Stimulated activated CD8-positive, alpha-beta memory T cell treated with anti-CD3 and anti-CD28 coated beads, Interleukin-4, amount 100 ng/mL, for 24 hours (primary cell): ENCODE measurements around the gene LIPA.
"Not testable (repeated sequence)": the region's sequence is repeated elsewhere in the genome, so short reads cannot be mapped to it uniquely, and the experiment has no call there.

Source experiments
- DNase-seq: peaks from one replicate; pipeline ENCODE4 v3.0.0-alpha.2; 2020; ENCODE audit warnings: low read depth

The LIPA gene

DNA sequence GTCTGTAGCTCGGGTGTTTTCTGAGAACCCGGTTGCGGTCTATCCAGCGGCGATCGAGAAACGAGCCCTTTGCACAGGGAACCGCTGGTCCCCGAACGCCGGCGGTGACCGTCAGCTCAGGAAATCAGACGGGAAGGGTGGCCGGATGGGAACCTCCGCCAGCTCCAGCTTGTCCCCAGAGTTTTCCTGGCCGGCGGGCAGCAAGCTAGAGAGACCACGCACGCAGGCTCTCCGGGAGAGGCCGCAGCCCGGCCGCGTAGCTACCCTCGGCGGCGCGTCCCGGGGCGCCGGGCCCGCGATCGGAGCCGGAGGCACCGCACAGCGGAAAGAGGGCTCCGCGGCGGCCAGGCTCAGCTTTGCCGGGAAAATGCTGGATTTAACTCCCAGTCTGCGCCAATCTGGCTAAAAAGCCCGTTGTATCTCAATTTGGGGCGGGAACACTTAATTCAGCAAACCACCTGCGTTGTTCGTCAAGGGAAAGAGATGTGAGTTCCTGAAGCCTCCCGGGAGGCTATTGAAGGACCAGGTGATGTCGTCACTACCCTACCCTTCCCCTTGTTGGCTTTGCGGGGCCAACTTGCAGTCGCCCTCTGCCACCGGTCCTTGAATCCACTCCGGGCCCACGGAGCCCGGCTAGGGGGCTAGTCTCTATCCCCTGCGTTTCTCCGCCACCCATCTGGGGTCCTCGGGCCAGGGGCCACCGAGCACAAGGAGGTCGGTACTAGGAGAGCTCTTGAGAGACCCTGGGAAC is 43.6 kb downstream of the LIPA start:
- no peak for DNase-seq

DNA sequence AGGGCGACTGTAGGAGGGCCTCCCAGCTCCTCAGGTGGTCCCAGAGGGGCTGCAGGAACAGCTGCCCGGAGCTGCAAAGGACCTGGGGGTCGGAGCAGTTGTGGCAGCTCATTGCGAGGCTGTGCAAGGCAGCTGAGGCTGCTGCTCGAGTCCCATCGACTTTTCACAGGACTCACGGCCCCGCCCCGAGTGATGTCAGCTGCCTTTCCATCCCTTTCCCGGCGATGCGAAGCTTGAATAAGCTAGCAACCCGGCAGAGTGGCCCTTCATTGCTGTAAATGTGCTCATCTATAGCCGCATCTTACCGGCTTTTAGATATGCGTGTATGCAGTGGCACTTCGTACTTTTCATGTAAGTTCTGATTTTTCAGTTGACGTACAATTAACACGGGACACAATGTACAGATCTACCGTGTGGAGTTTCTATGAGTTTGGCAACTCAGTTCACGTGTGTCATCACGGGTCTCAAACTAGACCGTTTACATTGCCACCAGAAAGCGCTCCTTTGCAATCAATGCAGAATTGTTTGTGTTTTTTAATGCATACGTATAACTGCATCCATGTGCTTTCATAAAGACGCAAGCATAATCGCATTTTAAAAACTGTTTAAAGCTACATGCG is 44.3 kb downstream of the LIPA start, which contains the start of gene CH25H:
TSS of gene CH25H (minus strand) at position 137 of the 620 bp plus-strand sequence. CDS start at position 112, 25 bp downstream.
- peak; percentile 34 for DNase-seq

DNA sequence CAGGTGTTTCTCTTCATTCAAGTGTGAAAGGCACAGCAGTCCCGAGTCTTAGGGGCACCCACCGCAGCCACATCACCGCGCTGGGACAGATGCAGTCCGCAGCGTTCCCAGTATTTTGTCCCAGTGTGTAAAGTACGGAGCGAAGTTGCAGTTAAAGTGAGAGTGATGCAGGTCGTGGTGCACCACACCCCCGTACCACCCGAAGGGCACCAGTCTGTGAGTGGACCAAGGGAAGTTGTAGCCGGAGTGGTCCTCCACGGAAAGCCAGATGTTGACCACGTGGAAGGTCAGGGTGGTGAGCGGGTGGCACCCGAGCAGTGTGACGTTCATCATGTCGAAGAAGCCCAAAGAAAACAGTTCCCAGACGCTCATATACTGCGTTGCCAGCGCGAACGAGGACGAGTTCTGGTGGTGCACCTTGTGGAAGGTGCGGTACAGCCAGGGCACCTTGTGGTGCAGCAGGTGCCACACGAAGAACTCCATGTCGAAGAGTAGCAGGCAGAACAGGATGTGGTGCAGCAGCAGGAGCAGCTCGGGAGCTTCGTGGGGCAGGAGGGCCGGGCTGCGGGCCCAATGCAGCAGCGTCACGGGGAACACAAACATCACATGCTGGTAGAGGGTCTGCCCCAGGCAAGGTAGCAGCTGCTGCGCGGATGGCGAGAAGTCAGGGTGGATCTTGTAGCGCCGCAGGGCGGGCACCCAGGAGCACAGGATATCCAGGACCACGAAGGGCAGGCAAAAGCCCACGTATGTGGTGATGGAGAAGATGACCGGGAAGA is 45.0 kb downstream of the LIPA start:
- no peak for DNase-seq

- DNase-seq, result no peak
Measured at GRCh38 chr10:89204621-89205185, 46.9 kb downstream of the LIPA start.

GRCh38 chr10:89203237-89203636 is 48.3 kb downstream of the LIPA start:
- DNase-seq, result no peak

- DNase-seq, result no peak
Measured at GRCh38 chr10:89202033-89202425, 49.5 kb downstream of the LIPA start.

DNA sequence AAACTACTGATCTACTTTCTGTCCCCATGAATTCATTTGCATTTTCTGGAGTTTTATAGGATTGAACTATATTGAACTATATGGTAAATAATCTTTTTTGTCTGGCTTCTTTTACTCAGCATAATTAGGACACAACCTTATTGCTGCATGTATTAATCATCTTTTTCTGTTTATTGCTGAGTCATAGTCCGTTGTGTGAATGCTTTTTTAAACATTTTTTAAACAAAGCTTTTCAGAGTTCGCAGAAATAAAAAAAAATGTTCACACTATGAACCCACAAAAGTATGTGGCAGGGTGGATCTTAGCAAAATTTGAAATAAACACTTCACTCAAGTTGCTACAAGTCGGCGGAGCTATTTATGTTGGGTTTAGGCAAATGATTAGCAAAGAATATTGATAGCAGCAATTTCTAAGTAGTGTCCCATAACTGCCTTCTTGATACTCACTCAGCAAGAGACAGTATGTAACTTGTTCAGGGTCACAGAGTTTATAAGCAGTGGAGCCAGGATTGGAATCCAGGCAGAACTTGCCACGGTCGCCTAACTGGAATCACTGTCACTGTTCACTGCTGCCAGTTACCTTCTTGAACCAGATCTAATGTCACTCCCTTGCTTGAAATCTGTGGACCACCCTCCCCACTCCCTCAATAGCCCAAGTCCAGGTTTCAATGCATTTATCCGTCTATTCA is 50.1 kb downstream of the LIPA start:
- DNase-seq, result no peak

DNA sequence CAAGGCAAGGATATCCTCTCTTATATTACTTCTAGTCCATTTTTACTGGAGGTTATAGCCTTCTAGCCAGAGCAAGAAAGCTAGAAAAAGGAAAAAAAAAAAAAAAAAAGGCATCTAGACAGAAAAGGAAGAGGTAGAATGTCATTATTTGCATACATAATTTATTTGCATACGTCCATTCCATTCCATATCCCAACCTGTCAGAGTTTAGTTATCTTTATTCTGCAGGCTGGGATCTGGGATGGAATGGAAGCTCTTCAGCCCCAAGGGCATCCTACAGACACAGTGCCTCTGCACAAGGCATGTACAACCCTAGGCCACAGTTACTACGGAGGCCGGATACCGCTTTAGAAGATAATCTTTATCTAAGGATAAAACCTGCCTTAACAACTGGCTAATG is 54.1 kb downstream of the LIPA start:
- DNase-seq, result no peak

- not testable (repeated sequence) for DNase-seq
Measured at GRCh38 chr10:89191301-89191700, 60.3 kb downstream of the LIPA start.

GRCh38 chr10:89189211-89189734 is 62.3 kb downstream of the LIPA start:
- no peak for DNase-seq

DNA sequence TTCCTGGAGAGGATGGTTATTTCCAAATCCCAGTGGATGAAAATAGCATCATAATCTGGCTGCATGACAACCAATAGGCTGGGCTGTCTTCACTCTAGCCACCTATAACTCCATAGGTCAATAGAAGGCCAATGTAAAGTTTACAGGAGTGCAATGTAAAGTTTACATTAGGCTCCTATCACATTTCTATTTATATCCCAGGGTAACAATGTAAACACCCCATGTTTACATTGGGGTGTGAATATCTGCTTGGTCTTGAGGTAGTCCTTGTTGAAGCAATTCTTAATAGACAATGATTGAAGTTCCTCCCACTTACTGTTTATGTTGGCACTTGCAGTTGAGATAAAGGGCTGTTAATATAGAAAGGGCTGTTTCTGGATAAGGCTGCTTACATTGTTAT is 65.9 kb downstream of the LIPA start:
- no peak for DNase-seq

- no peak for DNase-seq
Measured at GRCh38 chr10:89184638-89185037, 66.9 kb downstream of the LIPA start.

- DNase-seq, result no peak
Measured at GRCh38 chr10:89183571-89183970, 68.0 kb downstream of the LIPA start.

DNA sequence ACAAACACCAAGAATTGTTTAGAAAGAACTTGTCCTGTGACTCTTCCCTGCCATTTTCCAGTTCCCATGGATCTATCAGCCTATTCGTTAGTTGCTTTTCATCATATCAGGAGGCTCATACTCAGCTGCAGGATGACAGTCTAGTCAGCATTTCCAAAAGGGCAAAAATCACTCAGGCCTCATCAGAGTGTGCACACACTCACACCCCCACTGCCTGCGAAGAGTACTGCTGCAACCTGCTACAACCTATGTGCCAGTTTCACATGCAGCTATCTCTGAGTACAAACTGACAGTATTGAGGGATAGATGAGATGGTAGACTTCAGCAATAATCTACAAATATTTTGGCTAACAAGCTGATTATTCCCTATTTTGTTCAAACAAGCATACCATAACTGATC is 68.7 kb downstream of the LIPA start:
- DNase-seq, result no peak

DNA sequence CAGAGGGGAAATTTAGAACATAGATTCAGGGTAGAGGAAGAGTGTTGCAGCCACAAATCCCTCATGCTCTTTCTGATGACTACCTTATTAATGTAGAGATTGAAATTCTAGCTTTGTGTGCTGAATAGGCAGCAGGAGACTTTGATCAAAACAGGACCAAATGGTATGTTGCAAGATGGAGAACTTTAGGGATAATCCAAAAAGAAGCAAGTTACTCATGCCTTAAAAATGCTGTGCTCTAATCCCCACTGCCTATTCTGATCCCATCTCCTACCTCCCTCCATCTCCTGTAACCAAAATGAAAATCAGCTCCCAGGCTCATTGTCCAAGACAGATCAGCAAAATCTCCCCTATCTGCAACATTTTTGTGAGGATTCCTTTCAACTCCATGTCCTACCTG is 75.8 kb downstream of the LIPA start:
- no peak for DNase-seq

DNA sequence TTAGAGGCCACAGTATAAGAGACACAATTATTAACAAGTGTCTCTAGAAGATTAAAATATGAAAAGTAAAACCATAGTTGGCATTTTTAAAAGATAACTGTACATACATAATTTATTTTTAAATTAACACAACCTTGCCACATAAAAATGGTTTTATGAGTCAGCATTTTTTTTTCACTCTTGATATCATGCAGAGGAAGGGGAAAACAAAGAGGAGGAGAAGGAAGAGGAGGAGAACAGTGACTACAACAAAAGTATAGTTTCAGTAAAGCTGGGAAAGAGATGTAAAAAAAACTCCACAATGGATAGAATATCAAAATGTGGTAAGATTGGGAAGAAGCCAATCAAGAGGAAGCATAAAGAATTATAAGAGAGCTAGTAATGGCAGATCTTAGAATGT is 78.5 kb downstream of the LIPA start:
- DNase-seq, result no peak

DNA sequence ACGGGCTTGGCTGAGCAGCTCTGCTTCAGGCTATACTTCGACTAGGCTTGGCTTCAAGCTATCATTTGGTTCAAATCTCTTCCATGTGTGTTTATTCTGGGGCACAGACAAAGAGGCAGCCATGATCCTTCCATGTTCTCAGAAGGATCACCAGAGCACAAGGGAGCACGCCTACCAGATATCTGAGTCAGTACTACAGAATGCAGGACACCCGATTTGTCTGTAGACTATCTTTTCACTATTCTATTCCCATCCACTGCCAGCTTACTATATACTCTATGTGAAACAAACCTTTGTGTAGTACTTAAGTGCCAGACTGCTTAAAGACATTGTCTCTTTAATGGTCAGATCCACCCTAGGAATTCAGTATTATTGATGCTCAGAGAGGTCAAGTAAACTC is 79.6 kb downstream of the LIPA start:
- DNase-seq, result no peak

DNA sequence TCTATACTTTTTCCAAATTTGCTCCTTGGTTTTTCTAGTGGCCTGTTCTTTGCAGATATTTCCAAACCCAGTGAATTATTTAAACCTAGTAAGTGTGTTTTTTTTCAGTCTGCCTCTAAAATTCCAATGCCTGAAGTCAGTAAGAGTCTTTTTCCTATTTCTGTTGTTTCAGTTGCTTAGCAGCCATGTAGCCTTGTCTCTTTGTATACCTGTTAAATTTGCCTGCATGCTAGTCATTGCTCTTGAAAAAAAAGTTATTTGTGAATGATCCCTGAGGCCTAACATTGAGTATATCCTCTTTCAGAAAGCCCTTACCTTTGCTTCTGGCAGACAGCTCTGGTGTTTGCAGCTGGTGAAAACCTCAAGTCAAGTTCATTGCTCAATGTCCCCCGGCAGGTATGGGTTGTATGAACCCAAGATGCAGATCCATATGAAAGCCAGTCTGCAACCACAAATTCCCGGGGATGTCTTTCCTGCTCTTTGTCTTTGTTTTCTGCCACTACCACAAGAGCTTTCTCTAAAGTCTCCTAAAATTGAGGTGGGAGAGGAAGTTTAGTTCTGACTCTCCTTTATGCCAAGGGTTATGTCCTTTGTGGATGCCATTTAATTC is 80.2 kb downstream of the LIPA start:
- no peak for DNase-seq

DNA sequence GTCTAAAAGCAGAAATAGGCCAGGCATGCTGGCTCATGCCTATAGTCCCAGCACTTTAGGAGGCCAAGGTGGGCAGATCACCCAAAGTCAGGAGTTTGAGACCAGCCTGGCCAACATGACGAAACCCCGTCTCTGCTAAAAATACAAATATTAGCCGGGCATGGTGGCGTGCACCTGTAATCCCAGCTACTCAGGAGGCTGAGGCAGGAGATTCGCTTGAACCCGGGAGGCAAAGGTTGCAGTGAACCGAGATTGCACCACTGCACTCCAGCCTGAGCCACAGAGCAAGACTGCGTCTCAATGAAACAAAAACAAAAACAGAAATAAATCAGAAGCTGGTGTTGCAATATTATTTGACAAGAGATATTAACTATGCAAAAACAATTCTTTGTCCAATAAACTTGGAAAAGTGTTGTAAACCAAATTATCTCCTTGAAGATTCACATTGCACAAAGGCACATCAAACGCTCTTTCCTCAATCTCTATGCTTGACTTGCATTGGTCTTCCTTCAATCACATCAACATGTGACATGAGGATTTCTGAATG is 83.1 kb downstream of the LIPA start:
- not testable (repeated sequence) for DNase-seq

DNA sequence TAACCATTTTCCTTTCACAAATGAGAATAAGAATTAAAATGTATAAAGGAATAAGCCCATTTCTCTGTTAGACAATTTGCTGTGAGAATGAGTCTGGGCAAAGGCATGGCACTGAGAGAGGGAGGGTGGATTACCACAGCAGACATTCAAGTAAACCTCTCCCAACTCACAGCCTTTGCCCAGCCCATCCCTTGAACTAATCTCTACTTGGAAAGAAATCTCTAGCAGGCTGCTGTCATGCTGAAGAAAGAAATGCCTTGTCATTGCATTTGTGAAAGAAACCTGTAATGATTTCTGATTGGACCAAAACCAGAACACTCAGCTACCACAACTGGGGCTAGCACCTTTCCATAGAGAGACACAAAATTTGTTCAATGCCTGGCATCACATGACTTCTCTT is 83.7 kb downstream of the LIPA start:
- DNase-seq, result no peak

GRCh38 chr10:89165923-89166322 is 85.7 kb downstream of the LIPA start:
- DNase-seq, result no peak
